Breast epithelium (tissue), 4 donors: ENCODE results near the gene GPR3. TPM values are rescaled to one million over a fixed set of nuclear protein-coding genes. Genes with fewer than 3 reads are reported as not detected.

Experiments used
- DNase-seq, 2 donors: peaks; one replicate each; pipeline ENCODE4 v3.0.0-alpha.2; 2019; ENCODE audit warnings: low spot score in 2 of 2
- H3K27ac ChIP-seq, 2 donors: fragments of 200-600 bp; sonication (generic) in 1 of 2; one replicate each; pipeline ENCODE4 v1.5.1; 2016 to 2019; ENCODE audit warnings: mild to moderate bottlenecking in 1 of 2
- H3K27me3 ChIP-seq, 2 donors: fragments of 200-600 bp; sonication (generic) in 1 of 2; one replicate each; pipeline versions ENCODE4 v1.5.1 to v1.6.0; 2017 to 2019; ENCODE audit warnings: control low read depth in 1 of 2, mild to moderate bottlenecking in 1 of 2
- H3K36me3 ChIP-seq: fragments of 200-600 bp; one replicate; pipeline ENCODE4 v1.5.1; 2019
- H3K4me1 ChIP-seq, 2 donors: fragments of 200-600 bp; sonication (generic); one replicate each; pipeline ENCODE4 v1.5.1; 2016 to 2019; ENCODE audit warnings: control low read depth in 1 of 2
- H3K4me3 ChIP-seq, 3 donors: fragments of 200-600 bp; sonication (generic); 1 replicate in 2 of 3; 2 replicates in 1 of 3; pipeline ENCODE4 v1.5.1; 2016 to 2019; ENCODE audit warnings: mild to moderate bottlenecking in 3 of 3, moderate library complexity in 2 of 3
- H3K9me3 ChIP-seq, 2 donors: fragments of 200-600 bp; sonication (generic) in 1 of 2; one replicate each; pipeline ENCODE4 v1.5.1; 2016 to 2019; ENCODE audit warnings: control low read depth in 1 of 2
- POLR2A ChIP-seq: fragments of 450-650 bp; IDR thresholded peaks from one replicate; pipeline ENCODE4 v1.6.1; 2016; ENCODE audit warnings: antibody characterized with exemption, mild to moderate bottlenecking, moderate library complexity
- POLR2AphosphoS5 ChIP-seq, 3 donors: sonication (generic); formaldehyde crosslinking; IDR thresholded peaks; one replicate each; pipeline ENCODE4 v1.6.1; 2017; ENCODE audit warnings: antibody characterized with exemption in 3 of 3
- intact Hi-C: fragments of 100-400 bp; cut with DNase I; formaldehyde crosslinking; loops from one replicate; pipeline ENCODE4 v1.15.1; 2023; ENCODE audit warnings: low total_unique reads
- total RNA-seq, 3 donors: library from RNA; depleted of rRNA; stranded (reverse); fragments of >200 nt; gene quantifications; one replicate each; pipeline ENCODE4 v1.1.0, GENCODE V29; 2016
- TF ChIP-seq, protein P1 (sequence below), 3 donors: fragments of 450-650 bp; IDR thresholded peaks; one replicate each; pipeline ENCODE4 v1.5.1; 2016 to 2017; ENCODE audit warnings: antibody characterized with exemption in 3 of 3, mild to moderate bottlenecking in 3 of 3, moderate library complexity in 3 of 3

Gene GPR3
- total RNA-seq, 3 donors from 2014 or later, result 0.16 to 0.66 TPM; not detected in 1

DNA sequence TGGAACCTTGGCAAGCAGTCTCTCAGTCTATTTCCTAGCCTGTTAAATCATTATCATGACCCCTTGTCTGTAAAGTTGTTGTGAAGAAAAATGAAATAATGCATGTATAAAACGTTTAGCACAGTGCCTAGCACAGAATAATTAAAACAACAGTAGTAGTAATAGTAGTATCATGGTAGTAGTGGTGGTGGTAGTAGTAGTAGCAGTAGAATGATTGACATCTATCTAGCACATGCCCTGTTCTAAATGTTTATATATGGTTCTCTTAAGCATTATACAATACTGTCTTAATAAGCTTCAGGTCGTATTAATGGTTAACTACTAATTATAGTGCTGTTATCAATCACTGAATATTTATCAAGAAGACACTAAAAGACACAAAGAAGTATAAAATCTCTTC lies 46.7 kb downstream of the GPR3 start:
- intact Hi-C loops, result no loop called here

GRCh38 chr1:27444632-27445031 lies 52.2 kb downstream of the GPR3 start:
- Histone ChIP-seq H3K36me3 (no peaks in the 10 kb centered on the region), H3K27me3 (no peaks in the 10 kb centered on the region), H3K4me1 (no peaks in the 10 kb centered on the region), H3K27ac (peak overlapping the region in 1 of 2 donors; percentile 38), H3K9me3 (no peaks in the 10 kb centered on the region), H3K4me3 (no peak overlapping the region)
- no peak for TF ChIP-seq POLR2AphosphoS5 (IDR thresholded peaks at IDR 0.05)
- TF ChIP-seq, protein P1, sequence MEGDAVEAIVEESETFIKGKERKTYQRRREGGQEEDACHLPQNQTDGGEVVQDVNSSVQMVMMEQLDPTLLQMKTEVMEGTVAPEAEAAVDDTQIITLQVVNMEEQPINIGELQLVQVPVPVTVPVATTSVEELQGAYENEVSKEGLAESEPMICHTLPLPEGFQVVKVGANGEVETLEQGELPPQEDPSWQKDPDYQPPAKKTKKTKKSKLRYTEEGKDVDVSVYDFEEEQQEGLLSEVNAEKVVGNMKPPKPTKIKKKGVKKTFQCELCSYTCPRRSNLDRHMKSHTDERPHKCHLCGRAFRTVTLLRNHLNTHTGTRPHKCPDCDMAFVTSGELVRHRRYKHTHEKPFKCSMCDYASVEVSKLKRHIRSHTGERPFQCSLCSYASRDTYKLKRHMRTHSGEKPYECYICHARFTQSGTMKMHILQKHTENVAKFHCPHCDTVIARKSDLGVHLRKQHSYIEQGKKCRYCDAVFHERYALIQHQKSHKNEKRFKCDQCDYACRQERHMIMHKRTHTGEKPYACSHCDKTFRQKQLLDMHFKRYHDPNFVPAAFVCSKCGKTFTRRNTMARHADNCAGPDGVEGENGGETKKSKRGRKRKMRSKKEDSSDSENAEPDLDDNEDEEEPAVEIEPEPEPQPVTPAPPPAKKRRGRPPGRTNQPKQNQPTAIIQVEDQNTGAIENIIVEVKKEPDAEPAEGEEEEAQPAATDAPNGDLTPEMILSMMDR (IDR thresholded peaks at IDR 0.05), result no peak
- TF ChIP-seq POLR2A, result no peak
- intact Hi-C loops, result no loop called here
- DNase-seq, result no peak

More for the DNA sequence above, 46.7 kb downstream of the GPR3 start:
- no peaks in the 10 kb centered on the region for H3K9me3 ChIP-seq
- TF ChIP-seq, protein P1 (IDR thresholded peaks at IDR 0.05), result no peak
- TF ChIP-seq POLR2A, result no peak
- TF ChIP-seq POLR2AphosphoS5 (IDR thresholded peaks at IDR 0.05), result no peak
- no peak for DNase-seq
- H3K4me3 ChIP-seq, result no peak overlapping the region
- no peaks in the 10 kb centered on the region for H3K36me3 ChIP-seq
- no peaks in the 10 kb centered on the region for H3K27me3 ChIP-seq
- peaks cover 16 to 25% of the 10 kb centered on the region in 2 donors for H3K4me1 ChIP-seq
- peak overlapping the region; percentile 21 to 36 for H3K27ac ChIP-seq

Other genes starting within 250 kb of the GPR3 start
- 10 to 100 TPM in 2 of 3 donors, 1 to 10 TPM in 1; 6.1 to 14.2 (median 13.8) TPM for gene SLC9A1, start 237.5 kb upstream of the GPR3 start, total RNA-seq
- 10 to 100 TPM; 31.5 to 34.2 (median 33.4) TPM for gene WDTC1, start 158.0 kb upstream of the GPR3 start, total RNA-seq
- gene TMEM222, start 70.5 kb upstream of the GPR3 start, total RNA-seq, result 10 to 100 TPM; 20.0 to 28.0 (median 26.5) TPM
- gene SYTL1, start 50.6 kb upstream of the GPR3 start, total RNA-seq, result 10 to 100 TPM in 2 of 3 donors, under 1 TPM in 1; 0.96 to 33.1 (median 22.3) TPM
- gene MAP3K6, start 25.7 kb upstream of the GPR3 start, total RNA-seq, result 10 to 100 TPM; 29.4 to 67.5 (median 52.0) TPM
- gene FCN3, start 17.8 kb upstream of the GPR3 start, total RNA-seq, result 10 to 100 TPM in 1 of 3 donors, 1 to 10 TPM in 2; 6.0 to 10.5 (median 7.4) TPM
- 1 to 10 TPM in 1 of 3 donors, under 1 TPM in 1, not detected in 1; 0.66 to 5.3 TPM for gene CD164L2, start 9.3 kb upstream of the GPR3 start, total RNA-seq
- gene WASF2, start 97.5 kb downstream of the GPR3 start, total RNA-seq, result 10 to 100 TPM; 41.6 to 93.5 (median 43.2) TPM
- gene AHDC1, start 211.5 kb downstream of the GPR3 start, total RNA-seq, result 10 to 100 TPM; 10.7 to 17.1 (median 15.4) TPM
- gene FGR, start 242.6 kb downstream of the GPR3 start, total RNA-seq, result 10 to 100 TPM; 22.1 to 46.9 (median 24.3) TPM